HCT116 (cell line): Measurements from ENCODE around the gene SLFN14. TPM values are rescaled to one million over a fixed set of nuclear protein-coding genes. Genes with fewer than 3 reads are reported as not detected.
"Not testable (repeated sequence)": the region's sequence is repeated elsewhere in the genome, so short reads cannot be mapped to it uniquely, and the experiment has no call there.

Experiments used
- ATAC-seq: fragments of 200-7000 bp; cut with Tn5 transposase; 2 replicates; pipeline ENCODE4 v1.9.1; 2020; ENCODE audit warnings: mild to moderate bottlenecking, moderate library complexity
- BruUV-seq: library from RNA; stranded (reverse); fragments of 400-500 nt; replicated peaks from 2 replicates; lab custom pipeline; 2021; lab: Mats Ljungman, UMichigan
- CTCF ChIA-PET: fragments of 300-600 bp; sonication (Branson Sonifier 250); formaldehyde crosslinking; loops from one replicate; lab custom pipeline; 2021; ENCODE audit warnings: antibody characterized with exemption; lab: Charles Lee
- POLR2A ChIA-PET: fragments of 300-600, 350-600 bp; sonication (Branson Sonifier 250); formaldehyde crosslinking; loops from one replicate; lab custom pipeline; 2021; ENCODE audit warnings: antibody characterized with exemption; lab: Charles Lee
- RAD21 ChIA-PET, 2 experiments: fragments of 300-600 bp; sonication (Branson Sonifier 250); formaldehyde crosslinking; loops; one replicate each; lab custom pipeline; 2023; ENCODE audit warnings: low total read pairs in 2 of 2; ENCODE audit not compliant: uncharacterized antibody in 2 of 2, unreplicated experiment in 2 of 2, low non-redundant PET in 1 of 2; lab: Charles Lee
- DNase-seq: peaks from one replicate; pipeline ENCODE4 v3.0.0-alpha.2; 2010; ENCODE audit warnings: low read depth, low spot score
- H2AFZ ChIP-seq: fragments of 200-600 bp; shearing (Covaris generic), sonication (generic); 2 replicates; pipeline ENCODE4 v1.6.1; 2017; ENCODE audit warnings: low read depth, mixed run types, mixed read lengths, antibody characterized with exemption, low read length; ENCODE audit not compliant: poor library complexity, severe bottlenecking
- H3K27ac ChIP-seq: 2 replicates; pipeline ENCODE4 v1.5.1; 2012; ENCODE audit warnings: low read depth, low read length
- H3K27me3 ChIP-seq: fragments of 200-600 bp; sonication (generic); 2 replicates; pipeline ENCODE4 v1.6.1; 2016; ENCODE audit warnings: mixed run types, low read length, mixed read lengths; ENCODE audit not compliant: insufficient read depth
- H3K36me3 ChIP-seq, 2 experiments: fragments of 200-500 bp in 1 of 2; fragments of 200-600 bp in 1 of 2; sonication (Bioruptor generic) in 1 of 2; sonication (generic) in 1 of 2; 2 replicates each; pipeline versions ENCODE4 v1.5.1 to v1.6.1; 2014 to 2016; ENCODE audit warnings: low read length in 2 of 2, inconsistent platforms in 1 of 2, mixed read lengths in 1 of 2, mixed run types in 1 of 2; ENCODE audit not compliant: insufficient read depth in 2 of 2, control insufficient read depth in 1 of 2
- H3K4me1 ChIP-seq, 2 experiments: fragments of 200-600 bp in 1 of 2; sonication (generic) in 1 of 2; 2 replicates each; pipeline versions ENCODE4 v1.5.1 to v1.6.1; 2012 to 2017; ENCODE audit warnings: low read length in 2 of 2, inconsistent platforms in 1 of 2, mild to moderate bottlenecking in 1 of 2, mixed read lengths in 1 of 2, mixed run types in 1 of 2, moderate library complexity in 1 of 2; ENCODE audit not compliant: insufficient read depth in 2 of 2, control insufficient read depth in 1 of 2
- H3K4me2 ChIP-seq: fragments of 200-600 bp; sonication (generic); 2 replicates; pipeline ENCODE4 v1.6.1; 2017; ENCODE audit warnings: mixed run types, low read length, mixed read lengths
- H3K4me3 ChIP-seq, 2 experiments: fragments of 200-600 bp in 1 of 2; sonication (generic) in 1 of 2; replicated peaks in 1 of 2; 2 replicates each; pipeline ENCODE4 v1.5.1; 2011 to 2016; ENCODE audit warnings: low read length in 2 of 2, control low read depth in 1 of 2, low read depth in 1 of 2, mild to moderate bottlenecking in 1 of 2, mixed read lengths in 1 of 2, mixed run types in 1 of 2
- H3K79me2 ChIP-seq: fragments of 200-600 bp; sonication (generic); 2 replicates; pipeline ENCODE4 v1.6.1; 2017; ENCODE audit warnings: mild to moderate bottlenecking, mixed run types, low read length, moderate library complexity, mixed read lengths; ENCODE audit not compliant: insufficient read depth
- H3K9ac ChIP-seq: fragments of 200-600 bp; sonication (generic); 2 replicates; pipeline ENCODE4 v1.6.1; 2016; ENCODE audit warnings: low read length, mixed read lengths
- H3K9me2 ChIP-seq: fragments of 200-600 bp; sonication (generic), shearing (Covaris generic); 2 replicates; pipeline ENCODE4 v1.6.1; 2017; ENCODE audit warnings: mixed run types, mild to moderate bottlenecking, moderate library complexity; ENCODE audit not compliant: insufficient read depth
- H3K9me3 ChIP-seq, 2 experiments: fragments of 200-500 bp in 1 of 2; fragments of 200-600 bp in 1 of 2; sonication (Bioruptor generic) in 1 of 2; sonication (generic) in 1 of 2; 2 replicates each; pipeline ENCODE4 v1.6.1; 2014 to 2017; ENCODE audit warnings: low read length in 2 of 2, mixed read lengths in 2 of 2, inconsistent platforms in 1 of 2, low read depth in 1 of 2, mild to moderate bottlenecking in 1 of 2, mixed run types in 1 of 2, moderate library complexity in 1 of 2; ENCODE audit not compliant: control insufficient read depth in 1 of 2, insufficient read depth in 1 of 2
- H4K20me1 ChIP-seq: fragments of 200-600 bp; sonication (generic), shearing (Covaris generic); 2 replicates; pipeline ENCODE4 v1.6.1; 2017; ENCODE audit warnings: mixed run types, mild to moderate bottlenecking, moderate library complexity; ENCODE audit not compliant: insufficient read depth
- CBX3 ChIP-seq: IDR thresholded peaks from 2 replicates; pipeline ENCODE4 v1.6.1; 2012; ENCODE audit warnings: low read depth
- ELF1 ChIP-seq: IDR thresholded peaks from 2 replicates; pipeline ENCODE4 v1.6.1; 2012; ENCODE audit warnings: low read depth, borderline replicate concordance
- EZH2phosphoT487 ChIP-seq: fragments of 200-600 bp; IDR thresholded peaks from 2 replicates; pipeline ENCODE4 v1.6.1; 2018; ENCODE audit warnings: antibody characterized with exemption, borderline replicate concordance
- FOSL1 ChIP-seq: IDR thresholded peaks from 2 replicates; pipeline ENCODE4 v1.6.1; 2012; ENCODE audit warnings: low read depth
- JUND ChIP-seq: IDR thresholded peaks from 2 replicates; pipeline ENCODE4 v1.6.1; 2012
- POLR2A ChIP-seq: IDR thresholded peaks from 2 replicates; pipeline ENCODE4 v1.7.0; 2011; ENCODE audit warnings: borderline replicate concordance; ENCODE audit not compliant: insufficient read depth, insufficient read length; ENCODE audit errors: extremely low read depth
- POLR2AphosphoS5 ChIP-seq: IDR thresholded peaks from 2 replicates; pipeline ENCODE4 v1.6.1; 2011; ENCODE audit warnings: mild to moderate bottlenecking, low read depth, low read length, moderate library complexity
- RAD21 ChIP-seq: IDR thresholded peaks from 2 replicates; pipeline ENCODE4 v1.6.1; 2012; ENCODE audit warnings: low read depth, mild to moderate bottlenecking
- REST ChIP-seq: IDR thresholded peaks from 2 replicates; pipeline ENCODE4 v1.6.1; 2012; ENCODE audit warnings: low read depth
- SIN3A ChIP-seq: IDR thresholded peaks from 2 replicates; pipeline ENCODE4 v1.6.1; 2012; ENCODE audit warnings: low read depth
- SRF ChIP-seq: IDR thresholded peaks from 2 replicates; pipeline ENCODE4 v1.6.1; 2012; ENCODE audit warnings: low read depth
- TCF7L2 ChIP-seq: IDR thresholded peaks from 2 replicates; pipeline ENCODE4 v1.7.0; 2011; ENCODE audit warnings: borderline replicate concordance, inconsistent platforms; ENCODE audit not compliant: insufficient read depth, insufficient read length; ENCODE audit errors: extremely low read depth
- YY1 ChIP-seq: IDR thresholded peaks from 2 replicates; pipeline ENCODE4 v1.6.1; 2011; ENCODE audit warnings: low read length, low read depth, moderate library complexity, mild to moderate bottlenecking; ENCODE audit not compliant: insufficient replicate concordance; ENCODE audit errors: extremely low read depth
- ZBTB33 ChIP-seq: IDR thresholded peaks from 2 replicates; pipeline ENCODE4 v1.6.1; 2011; ENCODE audit warnings: mild to moderate bottlenecking, low read length, moderate library complexity; ENCODE audit not compliant: insufficient replicate concordance; ENCODE audit errors: extremely low read depth
- ZFX ChIP-seq: fragments of 450-650 bp; IDR thresholded peaks from 2 replicates; pipeline ENCODE4 v1.6.1; 2017
- intact Hi-C: fragments of 100-400 bp; cut with micrococcal nuclease; formaldehyde crosslinking; loops from 2 replicates; pipeline ENCODE4 v1.10.0; 2022
- total RNA-seq: library from RNA; stranded (reverse); gene quantifications from one replicate; pipeline ENCODE4 v1.2.1, GENCODE V29; 2021; ENCODE audit not compliant: unreplicated experiment

SLFN14 gene
- total RNA-seq, 1 experiment from 2014 or later, result not detected

- POLR2A ChIA-PET, result no interaction called here
- CTCF ChIA-PET, result interaction anchor here (1.2 to 1.4 kb wide), 2 partner anchors 9 to 412 kb away, joined by 3 read pairs; no protein-coding TSS in a partner anchor
- Histone ChIP-seq H3K4me3 (no peak overlapping the region), H3K9ac (no peak overlapping the region), H2AFZ (no peak overlapping the region), H3K9me3 (no peaks in the 10 kb centered on the region), H3K9me2 (no peaks in the 10 kb centered on the region)
- no TSS peak for BruUV-seq
- DNase-seq, result no peak
- no peak for ATAC-seq
- TF ChIP-seq REST, result no peak
- no peak for TF ChIP-seq SRF
- TF ChIP-seq YY1, result no peak
- TF ChIP-seq EZH2phosphoT487, result no peak
- TF ChIP-seq FOSL1, result no peak
- no peak for TF ChIP-seq CBX3
- TF ChIP-seq SIN3A, result no peak
- TF ChIP-seq ZFX, result no peak
- TF ChIP-seq JUND, result no peak
- no peak for TF ChIP-seq ELF1
- no peak for TF ChIP-seq TCF7L2
- no peak for TF ChIP-seq POLR2A
- TF ChIP-seq ZBTB33, result no peak
- no peak for TF ChIP-seq POLR2AphosphoS5
- TF ChIP-seq RAD21, result no peak
- TF ChIP-seq, all 23 proteins: peak for 0
- no peaks in the 10 kb centered on the region for H3K36me3 ChIP-seq
- no peak overlapping the region for H3K27ac ChIP-seq
- H3K4me2 ChIP-seq, result no peak overlapping the region
- no peaks in the 10 kb centered on the region for H4K20me1 ChIP-seq
- H3K79me2 ChIP-seq, result no peaks in the 10 kb centered on the region
- RAD21 ChIA-PET, result no interaction called here
- intact Hi-C loops, result loop anchor here (5.0 kb wide), 2 partner anchors 279 to 539 kb away; no protein-coding TSS in a partner anchor
- H3K27me3 ChIP-seq, result no peaks in the 10 kb centered on the region; the same call in 1 of the 2 replicates
- peaks cover 0 to 5% of the 10 kb centered on the region in 2 experiments; a peak in 1 of 4 replicates for H3K4me1 ChIP-seq
Measured at GRCh38 chr17:35536664-35537171, 23.9 kb downstream of the SLFN14 start.

- POLR2A ChIA-PET, RAD21 ChIA-PET, H3K36me3 ChIP-seq, DNase-seq, H3K4me1 ChIP-seq, H3K9ac ChIP-seq, BruUV-seq, ATAC-seq, H3K4me3 ChIP-seq, H3K27me3 ChIP-seq, H3K4me2 ChIP-seq, H2AFZ ChIP-seq, H3K9me2 ChIP-seq, H3K27ac ChIP-seq, H4K20me1 ChIP-seq, H3K79me2 ChIP-seq, H3K9me3 ChIP-seq: not testable (repeated sequence)
- CTCF ChIA-PET, result interaction anchor here (2.9 kb wide), 1 partner anchor 222 kb away, joined by 37 read pairs; no protein-coding TSS in a partner anchor
- intact Hi-C loops, result loop anchor here (5.0 kb wide), 2 partner anchors 278 to 538 kb away; no protein-coding TSS in a partner anchor
Measured at GRCh38 chr17:35535406-35535805, 25.2 kb downstream of the SLFN14 start.
